ENCODE data around the gene CPD. TPM values are rescaled to one million over a fixed set of nuclear protein-coding genes. Genes with fewer than 3 reads are reported as not detected.

The CPD gene
- total RNA-seq, 1 donor from 2014 or later: 51.2 TPM

- H3K9me3 Mint-ChIP-seq (ENCODE audit: unreplicated experiment): no peaks in the 10 kb centered on the region
- no peaks in the 10 kb centered on the region for H3K36me3 Mint-ChIP-seq (ENCODE audit: low read depth, unreplicated experiment)
- Histone ChIP-seq H3K4me1 (ENCODE audit: insufficient read depth, low read length) (peaks cover 9% of the 10 kb centered on the region), H3K27ac (ENCODE audit: low read depth, low read length) (no peak overlapping the region), H3K36me3 (ENCODE audit: insufficient read depth, low read length) (no peaks in the 10 kb centered on the region), H2AFZ (ENCODE audit: low read depth, low read length) (no peak overlapping the region), H3K4me3 (ENCODE audit: insufficient read depth, low read depth, low read length) (no peak overlapping the region), H3K4me2 (ENCODE audit: low read length) (no peak overlapping the region), H3K9me3 (ENCODE audit: insufficient read depth, low read depth, low read length) (no peaks in the 10 kb centered on the region), H4K20me1 (ENCODE audit: insufficient read depth, low read length) (no peaks in the 10 kb centered on the region), H3K79me2 (ENCODE audit: insufficient read depth, low read length) (no peaks in the 10 kb centered on the region), H3K9ac (ENCODE audit: low read length) (no peak overlapping the region), H3K27me3 (ENCODE audit: insufficient read depth, low read length) (peaks cover 2% of the 10 kb centered on the region)
- no peak for TF ChIP-seq EZH2 (IDR thresholded peaks at IDR 0.05; ENCODE audit: insufficient read depth, low read length)
- TF ChIP-seq CTCF (IDR thresholded peaks at IDR 0.05; ENCODE audit: insufficient read depth, low read depth, low read length): no peak
- H3K27ac Mint-ChIP-seq (ENCODE audit: unreplicated experiment): no peak overlapping the region
- H3K27me3 Mint-ChIP-seq (ENCODE audit: low read depth, unreplicated experiment): peaks cover 3% of the 10 kb centered on the region
- no peak overlapping the region for H3K4me3 Mint-ChIP-seq (ENCODE audit: unreplicated experiment)
- peaks cover 5% of the 10 kb centered on the region for H3K4me1 Mint-ChIP-seq (ENCODE audit: low read depth, unreplicated experiment)
- no peak for FAIRE-seq
- no peak for DNase-seq (ENCODE audit: low read depth)
Observed at GRCh38 chr17:30345527-30346075, 33.1 kb upstream of the CPD start.

- Histone ChIP-seq H3K4me2 (ENCODE audit: low read length) (no peak overlapping the region), H3K9ac (ENCODE audit: low read length) (no peak overlapping the region), H2AFZ (ENCODE audit: low read depth, low read length) (no peak overlapping the region), H3K4me3 (ENCODE audit: insufficient read depth, low read depth, low read length) (no peak overlapping the region), H3K4me1 (ENCODE audit: insufficient read depth, low read length) (peaks cover 4% of the 10 kb centered on the region), H3K27ac (ENCODE audit: low read depth, low read length) (no peak overlapping the region), H3K79me2 (ENCODE audit: insufficient read depth, low read length) (no peaks in the 10 kb centered on the region), H3K27me3 (ENCODE audit: insufficient read depth, low read length) (peaks cover 2% of the 10 kb centered on the region), H4K20me1 (ENCODE audit: insufficient read depth, low read length) (no peaks in the 10 kb centered on the region), H3K36me3 (ENCODE audit: insufficient read depth, low read length) (no peaks in the 10 kb centered on the region), H3K9me3 (ENCODE audit: insufficient read depth, low read depth, low read length) (no peaks in the 10 kb centered on the region)
- H3K36me3 Mint-ChIP-seq (ENCODE audit: low read depth, unreplicated experiment): no peaks in the 10 kb centered on the region
- H3K9me3 Mint-ChIP-seq (ENCODE audit: unreplicated experiment): no peaks in the 10 kb centered on the region
- no peak overlapping the region for H3K4me3 Mint-ChIP-seq (ENCODE audit: unreplicated experiment)
- H3K27ac Mint-ChIP-seq (ENCODE audit: unreplicated experiment): no peak overlapping the region
- no peak for DNase-seq (ENCODE audit: low read depth)
- no peak for FAIRE-seq
- peaks cover 3% of the 10 kb centered on the region for H3K4me1 Mint-ChIP-seq (ENCODE audit: low read depth, unreplicated experiment)
- H3K27me3 Mint-ChIP-seq (ENCODE audit: low read depth, unreplicated experiment): peaks cover 3% of the 10 kb centered on the region
- TF ChIP-seq EZH2 (IDR thresholded peaks at IDR 0.05; ENCODE audit: insufficient read depth, low read length): no peak
- TF ChIP-seq CTCF (IDR thresholded peaks at IDR 0.05; ENCODE audit: insufficient read depth, low read depth, low read length): no peak
Observed at GRCh38 chr17:30346221-30346795, 32.4 kb upstream of the CPD start.

GRCh38 chr17:30347488-30347887 is 31.2 kb upstream of the CPD start:
- H3K4me1 ChIP-seq (ENCODE audit: insufficient read depth, low read length): peaks cover 4% of the 10 kb centered on the region
- no peak for TF ChIP-seq EZH2 (IDR thresholded peaks at IDR 0.05; ENCODE audit: insufficient read depth, low read length)
- no peak for TF ChIP-seq CTCF (IDR thresholded peaks at IDR 0.05; ENCODE audit: insufficient read depth, low read depth, low read length)
- no peaks in the 10 kb centered on the region for H3K79me2 ChIP-seq (ENCODE audit: insufficient read depth, low read length)

More at GRCh38 chr17:30347488-30347887, 31.2 kb upstream of the CPD start:
- no peak overlapping the region for H3K27ac ChIP-seq (ENCODE audit: low read depth, low read length)
- H4K20me1 ChIP-seq (ENCODE audit: insufficient read depth, low read length): no peaks in the 10 kb centered on the region
- no peaks in the 10 kb centered on the region for H3K9me3 ChIP-seq (ENCODE audit: insufficient read depth, low read depth, low read length)
- no peak overlapping the region for H3K4me2 ChIP-seq (ENCODE audit: low read length)
- no peak for DNase-seq (ENCODE audit: low read depth)
- H3K4me3 ChIP-seq (ENCODE audit: insufficient read depth, low read depth, low read length): no peak overlapping the region
- no peak for FAIRE-seq
- H3K36me3 Mint-ChIP-seq (ENCODE audit: low read depth, unreplicated experiment): no peaks in the 10 kb centered on the region
- no peaks in the 10 kb centered on the region for H3K36me3 ChIP-seq (ENCODE audit: insufficient read depth, low read length)
- H3K4me1 Mint-ChIP-seq (ENCODE audit: low read depth, unreplicated experiment): peaks cover 3% of the 10 kb centered on the region
- H2AFZ ChIP-seq (ENCODE audit: low read depth, low read length): no peak overlapping the region
- no peak overlapping the region for H3K9ac ChIP-seq (ENCODE audit: low read length)
- H3K4me3 Mint-ChIP-seq (ENCODE audit: unreplicated experiment): no peak overlapping the region
- H3K27ac Mint-ChIP-seq (ENCODE audit: unreplicated experiment): no peak overlapping the region
- H3K27me3 Mint-ChIP-seq (ENCODE audit: low read depth, unreplicated experiment): peaks cover 3% of the 10 kb centered on the region
- H3K27me3 ChIP-seq (ENCODE audit: insufficient read depth, low read length): peaks cover 2% of the 10 kb centered on the region
- no peaks in the 10 kb centered on the region for H3K9me3 Mint-ChIP-seq (ENCODE audit: unreplicated experiment)

Measured in astrocyte (in vitro differentiated cells and primary cell).